ENCODE data around the gene HCN2.

DNA sequence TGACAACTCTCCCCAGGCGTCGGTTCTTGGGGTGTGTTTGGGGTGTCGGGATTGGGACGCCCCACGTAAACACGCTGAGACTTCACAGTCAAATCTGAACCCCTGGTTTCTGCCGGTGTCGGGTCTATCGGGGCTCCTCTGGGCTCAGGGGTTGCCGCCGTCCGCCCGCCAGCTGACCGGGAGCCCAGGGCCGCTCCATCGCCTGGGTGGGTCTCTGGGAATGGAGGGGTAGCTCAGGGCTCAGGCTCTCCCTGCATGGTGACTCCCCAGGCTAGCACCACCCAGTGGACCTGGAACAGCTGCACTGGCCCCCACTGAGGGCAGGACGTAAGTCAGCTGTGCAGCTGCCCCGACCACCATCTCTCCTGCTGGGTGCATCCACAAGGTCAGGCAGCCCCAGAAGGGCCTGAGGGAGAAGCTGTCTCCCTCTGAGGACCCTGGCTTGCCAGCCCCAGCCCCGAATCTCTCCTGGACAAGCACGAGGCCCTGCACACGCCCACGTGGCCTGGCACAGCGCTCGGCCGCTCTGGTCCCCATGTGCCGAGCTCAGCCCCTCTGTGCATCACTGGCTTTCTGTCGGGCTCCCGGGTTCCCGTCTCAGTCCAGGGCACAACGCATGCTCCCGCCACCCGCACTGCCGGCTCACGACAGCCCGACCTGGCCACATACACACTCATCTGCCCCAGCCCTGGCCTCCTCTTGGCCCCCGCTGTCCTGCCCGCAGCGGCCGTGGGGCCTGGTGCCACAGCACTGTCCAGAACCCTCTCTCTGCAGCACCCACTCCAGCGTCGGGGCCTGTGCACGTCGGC is 67.3 kb downstream of the HCN2 start:
- TF ChIP-seq, protein P1, sequence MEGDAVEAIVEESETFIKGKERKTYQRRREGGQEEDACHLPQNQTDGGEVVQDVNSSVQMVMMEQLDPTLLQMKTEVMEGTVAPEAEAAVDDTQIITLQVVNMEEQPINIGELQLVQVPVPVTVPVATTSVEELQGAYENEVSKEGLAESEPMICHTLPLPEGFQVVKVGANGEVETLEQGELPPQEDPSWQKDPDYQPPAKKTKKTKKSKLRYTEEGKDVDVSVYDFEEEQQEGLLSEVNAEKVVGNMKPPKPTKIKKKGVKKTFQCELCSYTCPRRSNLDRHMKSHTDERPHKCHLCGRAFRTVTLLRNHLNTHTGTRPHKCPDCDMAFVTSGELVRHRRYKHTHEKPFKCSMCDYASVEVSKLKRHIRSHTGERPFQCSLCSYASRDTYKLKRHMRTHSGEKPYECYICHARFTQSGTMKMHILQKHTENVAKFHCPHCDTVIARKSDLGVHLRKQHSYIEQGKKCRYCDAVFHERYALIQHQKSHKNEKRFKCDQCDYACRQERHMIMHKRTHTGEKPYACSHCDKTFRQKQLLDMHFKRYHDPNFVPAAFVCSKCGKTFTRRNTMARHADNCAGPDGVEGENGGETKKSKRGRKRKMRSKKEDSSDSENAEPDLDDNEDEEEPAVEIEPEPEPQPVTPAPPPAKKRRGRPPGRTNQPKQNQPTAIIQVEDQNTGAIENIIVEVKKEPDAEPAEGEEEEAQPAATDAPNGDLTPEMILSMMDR (IDR thresholded peaks at IDR 0.05 in 8 of 11, conservative IDR thresholded peaks at IDR 0.05 in 3 of 11): no peak
- TF ChIP-seq POLR2A (IDR thresholded peaks at IDR 0.05): no peak
- TF ChIP-seq POLR2AphosphoS5 (IDR thresholded peaks at IDR 0.05): peak in 2 of 3 donors; percentile 20 to 55
